ENCODE measurements around the gene EYS.
"Not testable (repeated sequence)": the region's sequence is repeated elsewhere in the genome, so short reads cannot be mapped to it uniquely, and the experiment has no call there.

Gene EYS

DNA sequence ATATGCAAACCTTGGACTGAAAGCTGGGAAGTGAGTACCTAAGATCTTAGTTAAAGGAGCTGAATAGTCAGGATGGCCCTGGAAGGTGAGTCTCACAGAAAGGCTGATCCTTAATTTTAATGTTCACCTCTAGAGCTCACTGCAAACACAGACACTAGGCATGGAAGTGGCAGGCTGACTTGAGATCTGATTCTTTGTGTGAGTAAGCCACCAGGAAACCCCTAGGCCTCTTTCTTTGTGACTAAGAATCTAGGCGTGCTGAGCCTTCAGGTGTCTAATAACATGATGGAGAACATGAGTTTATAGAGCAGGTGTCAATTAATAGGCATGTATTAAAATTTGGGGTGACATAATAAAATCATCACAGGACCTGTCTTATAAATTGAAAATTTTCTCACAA, 642.2 kb downstream of the EYS start:
- DNase-seq, result no peak

GRCh38 chr6:65059568-65059967, 647.5 kb downstream of the EYS start:
- DNase-seq, result no peak

DNA sequence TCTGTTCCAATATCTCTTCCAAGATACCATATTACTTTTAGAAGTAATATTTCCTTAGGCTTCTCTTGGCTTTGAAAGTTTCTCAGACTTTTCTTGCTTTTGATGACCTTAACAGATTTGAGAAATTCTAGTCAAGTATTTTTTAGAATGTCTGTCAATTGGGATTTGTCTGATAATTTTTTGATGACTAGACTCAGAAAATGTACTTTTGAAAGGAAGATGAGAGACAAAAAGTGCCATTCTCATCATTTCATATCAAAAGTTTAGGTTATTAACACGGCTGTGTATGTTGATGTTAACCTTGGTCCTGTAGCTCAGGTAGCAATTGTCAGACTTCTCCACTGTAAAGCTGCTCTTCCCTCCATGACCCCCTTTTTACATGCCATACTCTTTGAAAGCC, 651.5 kb downstream of the EYS start:
- no peak for DNase-seq

DNA sequence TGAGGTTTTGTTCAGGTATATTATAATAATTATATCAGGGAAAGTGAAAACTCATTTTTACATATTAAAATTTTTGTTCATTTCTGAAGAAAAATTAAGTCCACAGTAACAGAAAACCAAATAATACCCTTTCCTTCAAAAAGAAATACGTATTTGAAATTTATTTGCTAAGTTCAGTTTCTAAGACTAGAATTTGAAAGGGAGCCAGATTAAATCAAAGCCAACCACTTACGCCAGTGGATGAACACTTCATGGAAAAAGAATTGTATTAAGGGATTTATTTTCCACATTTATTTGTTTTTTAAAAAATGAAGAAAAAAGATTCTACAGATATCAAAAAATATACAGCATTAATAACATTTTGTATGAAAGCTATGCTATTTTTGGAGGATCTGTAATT, 654.4 kb downstream of the EYS start:
- DNase-seq, result no peak

DNA sequence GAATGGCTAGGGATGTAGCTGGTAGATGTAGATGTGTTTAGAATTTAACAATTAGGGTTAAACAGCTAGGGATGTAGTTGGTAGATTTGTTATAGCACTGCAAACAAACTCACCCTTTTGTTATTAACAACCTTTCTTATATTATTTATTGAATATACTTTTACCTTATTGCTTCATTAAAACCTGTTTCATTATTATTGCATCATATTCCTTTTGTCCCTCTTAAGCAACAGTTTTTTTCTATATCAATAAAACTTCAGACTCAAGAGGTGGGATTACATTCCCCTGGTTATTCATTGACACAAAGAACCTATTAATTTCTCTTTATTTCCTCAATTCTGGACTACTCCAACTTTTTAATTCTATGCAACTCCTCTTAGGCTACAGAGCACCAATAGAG, 661.2 kb downstream of the EYS start:
- DNase-seq, result no peak

GRCh38 chr6:65014006-65014405, 693.0 kb downstream of the EYS start:
- DNase-seq, result no peak

DNA sequence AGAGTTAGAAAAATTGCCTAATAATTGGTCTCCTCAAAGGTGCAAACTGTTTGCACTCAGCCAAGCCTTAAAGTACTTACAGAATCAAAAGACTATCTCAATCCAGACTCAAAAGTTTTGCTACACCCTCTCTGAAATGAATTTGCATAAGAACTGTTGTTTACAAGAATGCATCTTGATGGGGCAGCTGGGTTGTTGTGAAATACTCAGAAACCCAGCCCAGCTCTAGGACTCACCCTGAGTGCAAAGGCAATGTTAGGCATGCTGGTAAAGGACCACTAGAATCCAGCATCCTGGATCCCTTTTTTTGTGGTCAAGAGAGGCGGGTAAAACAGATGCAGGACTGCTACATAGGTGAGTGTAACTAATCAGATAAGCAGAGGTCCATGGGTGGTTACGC, 700.2 kb downstream of the EYS start:
- no peak for DNase-seq

DNA sequence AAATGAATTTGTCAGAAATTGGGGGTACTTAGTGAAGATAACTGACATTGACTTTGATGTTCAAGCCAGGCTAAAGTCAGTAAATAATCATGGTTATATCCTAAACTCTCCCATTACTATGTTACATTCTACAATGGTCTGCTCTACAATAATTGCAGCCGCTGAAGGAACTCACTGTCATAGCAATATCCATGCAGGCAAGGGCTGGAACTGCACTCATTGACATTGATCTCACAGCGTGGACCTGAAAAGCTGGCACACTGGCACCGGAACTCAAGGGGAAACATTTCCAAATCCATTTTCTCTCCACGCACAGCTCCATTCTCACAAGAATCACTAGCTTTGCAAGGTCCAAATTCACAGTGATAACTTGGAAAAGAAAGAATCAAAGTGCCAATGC, 702.7 kb downstream of the EYS start:
- no peak for DNase-seq

DNA sequence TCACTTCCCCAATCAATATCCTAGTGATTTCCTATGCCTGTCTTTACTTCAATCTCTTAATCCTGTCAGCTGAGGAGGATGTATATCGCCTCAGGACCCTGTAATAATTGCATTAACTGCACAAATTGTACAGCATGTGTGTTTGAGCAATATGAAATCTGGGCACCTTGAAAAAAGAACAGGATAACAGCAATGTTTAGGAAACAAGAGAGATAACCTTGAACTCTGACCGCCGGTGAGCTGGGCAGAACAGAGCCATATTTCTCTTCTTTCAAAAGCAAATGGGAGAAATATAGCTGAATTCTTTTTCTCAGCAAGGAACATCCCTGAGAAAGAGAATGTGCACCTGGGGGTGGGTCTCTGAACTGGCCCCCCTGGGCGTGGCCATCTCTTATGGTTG, 704.1 kb downstream of the EYS start:
- not testable (repeated sequence) for DNase-seq

GRCh38 chr6:65000815-65001214, 706.2 kb downstream of the EYS start:
- no peak for DNase-seq

DNA sequence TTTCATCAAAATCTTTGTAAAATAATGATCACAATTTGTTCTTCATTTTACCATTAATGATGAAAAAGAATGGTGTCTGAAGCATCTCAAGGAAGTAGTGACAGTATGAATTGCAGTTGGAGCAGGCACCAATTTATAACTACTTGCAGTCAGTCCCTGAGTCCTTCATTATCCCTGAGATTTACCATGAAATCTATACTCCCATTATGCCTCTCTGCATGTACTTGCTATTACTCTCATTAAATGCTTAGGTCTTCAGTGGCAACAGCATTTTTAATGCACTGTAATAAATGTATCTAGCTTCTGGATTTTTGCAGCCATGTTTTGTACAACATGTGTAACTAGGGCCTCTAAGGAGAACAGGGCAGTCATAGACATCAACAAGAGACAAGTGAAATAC, 708.8 kb downstream of the EYS start:
- DNase-seq, result no peak

DNA sequence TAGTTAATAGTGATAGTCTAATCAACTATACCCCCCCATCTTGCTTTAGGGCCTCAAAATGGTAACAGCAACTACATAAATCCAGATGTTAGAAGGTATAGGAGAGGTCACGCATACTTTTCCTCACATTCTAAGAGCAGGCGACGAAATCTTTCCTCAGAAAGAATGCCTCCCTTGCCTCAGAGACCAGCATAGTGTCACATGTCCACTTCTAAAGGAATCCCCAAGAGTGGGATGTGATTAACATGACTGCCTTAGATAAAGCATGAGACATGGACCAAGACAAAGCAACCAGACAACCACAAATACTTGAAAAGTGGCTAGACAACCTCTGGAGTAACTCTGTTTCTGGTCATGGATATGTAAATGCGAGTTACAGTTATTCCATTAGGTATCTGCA, 710.7 kb downstream of the EYS start:
- no peak for DNase-seq

DNA sequence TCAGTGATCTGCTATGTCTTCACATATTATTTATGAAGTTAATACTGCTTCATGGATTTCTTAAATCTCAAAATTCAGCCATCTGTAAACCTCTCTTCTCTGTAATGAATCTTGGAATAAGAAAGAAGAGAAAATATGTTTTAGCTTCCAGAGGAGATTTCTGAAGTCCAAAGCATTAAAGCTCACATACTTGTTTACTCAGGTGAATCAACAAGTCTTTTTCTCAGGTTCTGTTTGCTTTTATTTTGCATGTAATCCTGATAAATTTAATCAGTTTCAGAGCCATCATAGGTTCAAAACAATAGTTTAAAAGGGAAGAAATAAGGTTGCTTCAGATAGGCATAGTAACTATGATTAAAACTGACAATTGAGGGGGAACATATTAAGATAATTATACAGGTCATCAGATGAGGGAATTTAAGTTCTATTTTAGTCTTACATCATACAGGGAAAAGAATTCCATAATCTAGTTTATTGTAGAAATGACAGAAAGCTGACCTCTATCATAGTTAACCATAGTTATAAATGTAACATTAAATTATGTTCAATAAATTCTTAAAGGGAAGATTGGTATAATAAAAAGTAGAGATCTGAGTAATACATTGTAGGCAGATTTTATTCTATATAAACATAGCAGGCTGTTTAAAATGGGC, 716.2 kb downstream of the EYS start:
- no peak for DNase-seq

DNA sequence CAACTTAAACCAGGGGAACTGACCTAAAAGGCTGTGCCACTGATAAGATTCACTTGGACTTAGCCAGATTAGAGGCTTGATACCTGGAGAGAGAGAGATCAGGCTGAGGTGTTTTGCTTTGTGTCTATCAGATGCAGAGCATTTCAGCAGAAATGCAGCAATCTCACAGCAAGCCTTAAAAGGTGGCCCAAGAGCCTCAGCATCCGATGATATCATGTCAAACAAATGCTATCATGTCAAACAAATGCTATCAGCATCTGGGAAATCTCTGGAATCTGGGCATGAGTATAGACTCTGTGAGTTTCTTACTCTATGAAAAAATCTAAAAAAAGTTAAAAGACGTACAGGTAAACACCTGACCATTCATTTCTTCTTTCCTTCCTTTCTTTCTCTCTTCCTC, 718.9 kb downstream of the EYS start:
- DNase-seq, result no peak

- no peak for DNase-seq
These were observed 720.0 kb downstream of the EYS start for GRCh38 chr6:64987066-64987465.

DNA sequence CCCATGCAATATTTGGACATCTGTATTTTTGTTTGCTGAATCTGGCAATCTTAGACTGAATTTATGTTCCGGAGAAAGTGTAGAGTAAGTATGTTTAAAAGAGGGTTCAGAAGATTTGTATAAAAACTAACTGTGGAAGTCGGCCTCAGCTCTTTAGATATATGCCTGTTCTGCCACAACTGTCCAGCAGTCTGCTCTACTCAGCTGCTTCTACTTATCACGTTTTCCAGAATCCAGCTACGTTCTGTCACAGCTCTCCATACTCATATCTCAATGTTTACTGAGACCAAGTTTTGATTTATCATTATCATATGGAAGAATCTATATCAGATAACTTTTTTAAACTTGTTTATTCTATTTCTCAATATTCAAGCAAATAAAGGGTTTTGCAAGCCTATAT, 721.3 kb downstream of the EYS start:
- DNase-seq, result no peak

DNA sequence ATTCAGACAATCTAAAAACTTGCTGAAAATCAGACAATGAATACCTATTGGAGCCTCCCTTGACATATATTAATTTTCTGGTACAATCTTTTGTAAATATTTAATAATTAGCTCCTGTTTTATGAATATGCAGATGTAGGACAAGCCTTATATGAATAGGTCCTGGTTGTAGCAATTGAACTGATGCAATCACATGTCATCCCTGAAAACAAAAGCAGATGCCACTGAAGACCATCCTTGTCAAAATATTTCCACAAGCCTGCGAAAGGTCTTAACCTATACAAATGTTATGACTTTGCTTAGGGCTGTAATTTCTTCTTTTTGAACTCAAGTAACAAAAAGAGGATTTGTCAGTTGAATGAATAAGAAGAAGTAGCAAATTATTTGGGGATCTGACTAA, 722.1 kb downstream of the EYS start:
- DNase-seq, result no peak

GRCh38 chr6:64983089-64983488, 723.9 kb downstream of the EYS start:
- DNase-seq, result no peak

DNA sequence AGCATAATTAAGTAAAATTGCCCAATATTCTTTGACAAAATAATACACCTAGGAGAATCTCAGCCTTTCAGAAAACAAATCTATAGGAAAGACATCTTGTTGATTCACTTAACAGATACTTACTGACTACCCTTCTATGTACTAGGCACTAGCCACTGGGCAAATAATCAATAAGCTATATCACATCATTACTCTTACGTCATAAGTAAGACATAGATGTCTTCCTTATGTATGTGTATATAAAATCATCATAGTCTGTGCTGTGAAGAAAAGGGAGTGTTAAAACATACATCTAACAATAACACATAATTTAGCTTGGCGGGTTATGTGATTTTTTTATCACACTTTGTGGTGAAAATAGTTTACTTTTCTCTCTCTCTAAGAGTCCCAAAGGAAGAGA, 733.9 kb downstream of the EYS start:
- no peak for DNase-seq

- DNase-seq, result no peak
These were observed 737.9 kb downstream of the EYS start for GRCh38 chr6:64969139-64969538.

GRCh38 chr6:64955435-64955848, 751.6 kb downstream of the EYS start:
- no peak for DNase-seq

GRCh38 chr6:64949257-64949656, 757.8 kb downstream of the EYS start:
- DNase-seq, result no peak

- no peak for DNase-seq
These were observed 758.8 kb downstream of the EYS start for GRCh38 chr6:64948261-64948660.

- DNase-seq, result no peak
These were observed 761.6 kb downstream of the EYS start for GRCh38 chr6:64945450-64945849.

GRCh38 chr6:64932486-64932885, 774.5 kb downstream of the EYS start:
- no peak for DNase-seq

- no peak for DNase-seq
These were observed 776.3 kb downstream of the EYS start for GRCh38 chr6:64930681-64931080.

Measured in CD4-positive, alpha-beta T cell treated with Interleukin-15 for 1 hour (primary cell).